ENCODE results near the gene SLC9A2. TPM values are rescaled to one million over a fixed set of nuclear protein-coding genes. Genes with fewer than 3 reads are reported as not detected.

Gene SLC9A2
- total RNA-seq, 1 experiment from 2014 or later = 7.1 TPM

- no peaks in the 10 kb centered on the region for H3F3A ChIP-seq (ENCODE audit: low read length, unreplicated experiment)
- peaks cover 12% of the 10 kb centered on the region for H3K4me1 ChIP-seq (ENCODE audit: insufficient read depth, low read length)
- no peaks in the 10 kb centered on the region for H3K27me3 ChIP-seq (ENCODE audit: low read length)
- TF ChIP-seq EZH2phosphoT487 (IDR thresholded peaks at IDR 0.05; ENCODE audit: borderline replicate concordance, low read length) (no peak), EZH2 (IDR thresholded peaks at IDR 0.05; ENCODE audit: low read length, unreplicated experiment) (no peak)
- TF ChIP-seq, protein P1, sequence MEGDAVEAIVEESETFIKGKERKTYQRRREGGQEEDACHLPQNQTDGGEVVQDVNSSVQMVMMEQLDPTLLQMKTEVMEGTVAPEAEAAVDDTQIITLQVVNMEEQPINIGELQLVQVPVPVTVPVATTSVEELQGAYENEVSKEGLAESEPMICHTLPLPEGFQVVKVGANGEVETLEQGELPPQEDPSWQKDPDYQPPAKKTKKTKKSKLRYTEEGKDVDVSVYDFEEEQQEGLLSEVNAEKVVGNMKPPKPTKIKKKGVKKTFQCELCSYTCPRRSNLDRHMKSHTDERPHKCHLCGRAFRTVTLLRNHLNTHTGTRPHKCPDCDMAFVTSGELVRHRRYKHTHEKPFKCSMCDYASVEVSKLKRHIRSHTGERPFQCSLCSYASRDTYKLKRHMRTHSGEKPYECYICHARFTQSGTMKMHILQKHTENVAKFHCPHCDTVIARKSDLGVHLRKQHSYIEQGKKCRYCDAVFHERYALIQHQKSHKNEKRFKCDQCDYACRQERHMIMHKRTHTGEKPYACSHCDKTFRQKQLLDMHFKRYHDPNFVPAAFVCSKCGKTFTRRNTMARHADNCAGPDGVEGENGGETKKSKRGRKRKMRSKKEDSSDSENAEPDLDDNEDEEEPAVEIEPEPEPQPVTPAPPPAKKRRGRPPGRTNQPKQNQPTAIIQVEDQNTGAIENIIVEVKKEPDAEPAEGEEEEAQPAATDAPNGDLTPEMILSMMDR (conservative IDR thresholded peaks at IDR 0.05; ENCODE audit: low read depth, low read length) = no peak
- ATAC-seq (no peak), DNase-seq (no peak)
- H3K9me2 ChIP-seq (replicated peaks; ENCODE audit: low read length) = no peaks in the 10 kb centered on the region
- no peaks in the 10 kb centered on the region for H3K79me2 ChIP-seq (ENCODE audit: low read length)
- BruUV-seq (replicated peaks) = no TSS peak
- intact Hi-C loops (cut with micrococcal nuclease) = no loop called here
- no peaks in the 10 kb centered on the region for H3K36me3 ChIP-seq (ENCODE audit: low read depth, low read length)
- H3K9ac ChIP-seq (ENCODE audit: low read length) = no peak overlapping the region
- no peak overlapping the region for H3K4me3 ChIP-seq (ENCODE audit: low read length)
- no peak overlapping the region for H2AFZ ChIP-seq (ENCODE audit: low read length)
- CTCF ChIA-PET = interaction anchor here (0.9 kb wide), 1 partner anchor 88 kb away, joined by 3 read pairs; no protein-coding TSS in a partner anchor
- H3K27ac ChIP-seq (ENCODE audit: low read length) = no peak overlapping the region
- no peaks in the 10 kb centered on the region for H3K9me3 ChIP-seq (ENCODE audit: low read length)
- POLR2A ChIA-PET (ENCODE audit: unreplicated experiment) = no interaction called here
- no peak overlapping the region for H3K4me2 ChIP-seq (ENCODE audit: low read length)
- H4K20me1 ChIP-seq (ENCODE audit: low read length) = no peaks in the 10 kb centered on the region
These were observed 85.2 kb downstream of the SLC9A2 start for GRCh38 chr2:102704531-102704930.

- Histone ChIP-seq H3K79me2 (ENCODE audit: low read length) (no peaks in the 10 kb centered on the region), H3K4me1 (ENCODE audit: insufficient read depth, low read length) (peaks cover 12% of the 10 kb centered on the region), H3K9me2 (replicated peaks; ENCODE audit: low read length) (no peaks in the 10 kb centered on the region), H3K27ac (ENCODE audit: low read length) (no peak overlapping the region), H3K4me2 (ENCODE audit: low read length) (peak overlapping the region; percentile 61; the same call in 1 of the 2 replicates), H3K9ac (ENCODE audit: low read length) (no peak overlapping the region), H3K9me3 (ENCODE audit: low read length) (no peaks in the 10 kb centered on the region), H3K4me3 (ENCODE audit: low read length) (no peak overlapping the region), H3K36me3 (ENCODE audit: low read depth, low read length) (no peaks in the 10 kb centered on the region), H3F3A (ENCODE audit: low read length, unreplicated experiment) (no peaks in the 10 kb centered on the region), H4K20me1 (ENCODE audit: low read length) (no peaks in the 10 kb centered on the region), H2AFZ (ENCODE audit: low read length) (no peak overlapping the region), H3K27me3 (ENCODE audit: low read length) (no peaks in the 10 kb centered on the region)
- ChIA-PET POLR2A (ENCODE audit: unreplicated experiment) (interaction anchor here (0.6 kb wide), 1 partner anchor 35 kb away, joined by 4 read pairs; no protein-coding TSS in a partner anchor), CTCF (interaction anchor here (0.9 kb wide), 1 partner anchor 46 kb away, joined by 3 read pairs; no protein-coding TSS in a partner anchor)
- no TSS peak for BruUV-seq (replicated peaks)
- DNase-seq = no peak
- no peak for TF ChIP-seq EZH2 (IDR thresholded peaks at IDR 0.05; ENCODE audit: low read length, unreplicated experiment)
- TF ChIP-seq, protein P1 (conservative IDR thresholded peaks at IDR 0.05; ENCODE audit: low read depth, low read length) = no peak
- TF ChIP-seq EZH2phosphoT487 (IDR thresholded peaks at IDR 0.05; ENCODE audit: borderline replicate concordance, low read length) = no peak
- intact Hi-C loops (cut with micrococcal nuclease) = no loop called here
- no peak for ATAC-seq
These were observed 88.7 kb downstream of the SLC9A2 start for GRCh38 chr2:102707796-102708695.

Data from PC-3 (cell line).